Testis (tissue), 3 donors: Measurements from ENCODE around the gene MBTD1. TPM values are rescaled to one million over a fixed set of nuclear protein-coding genes. Genes with fewer than 3 reads are reported as not detected.

Experiments
- DNase-seq: peaks from one replicate; pipeline ENCODE4 v3.0.0-alpha.2; 2019
- H3K27ac ChIP-seq, 2 donors: fragments of 200-600 bp; sonication (generic); one replicate each; pipeline ENCODE4 v1.5.1; 2019
- H3K27me3 ChIP-seq: fragments of 200-600 bp; sonication (generic); one replicate; pipeline ENCODE4 v1.5.1; 2019
- H3K36me3 ChIP-seq: fragments of 200-600 bp; sonication (generic); one replicate; pipeline ENCODE4 v1.5.1; 2017; ENCODE audit warnings: low read depth; ENCODE audit errors: missing control alignments
- H3K4me1 ChIP-seq: fragments of 200-600 bp; sonication (generic); one replicate; pipeline ENCODE4 v1.5.1; 2019
- H3K4me3 ChIP-seq, 2 donors: fragments of 200-600 bp; sonication (generic); one replicate each; pipeline ENCODE4 v1.5.1; 2017 to 2019
- H3K9me3 ChIP-seq: fragments of 200-600 bp; sonication (generic); one replicate; pipeline ENCODE4 v1.5.1; 2017
- POLR2A ChIP-seq: fragments of 450-650 bp; IDR thresholded peaks from one replicate; pipeline ENCODE4 v1.6.1; 2017; ENCODE audit warnings: antibody characterized with exemption, mild to moderate bottlenecking, moderate library complexity
- WGBS, 2 donors: methylation state at CpG; one replicate each; pipeline ENCODE4 v1.1.5; 2018; 5-methylcytosine and 5-hydroxymethylcytosine counted together
- intact Hi-C: fragments of 100-400 bp; cut with DNase I; formaldehyde crosslinking; loops from one replicate; pipeline ENCODE4 v1.15.1; 2023; ENCODE audit warnings: low total_unique reads
- polyA plus RNA-seq: library from polyadenylated mRNA; stranded (reverse); fragments of 350-450 nt; fragmentation: Illumina TruSeq; extraction: RNeasy Lipid Tissue Mini Kit (QIAGEN cat#74804); gene quantifications from one replicate; pipeline ENCODE4 v1.2.3, GENCODE V29; 2014; ENCODE audit warnings: low read depth, low replicate concordance; ENCODE audit not compliant: insufficient read depth
- total RNA-seq, 2 donors: library from RNA; depleted of rRNA; stranded (reverse); fragments of >200 nt; gene quantifications; one replicate each; pipeline ENCODE4 v1.2.3, GENCODE V29; 2016
- TF ChIP-seq, protein P1 (sequence below), 3 experiments: fragments of 450-650 bp in 2 of 3; fragments of 200-600 bp in 1 of 3; sonication (generic) in 1 of 3; IDR thresholded peaks; one replicate each; pipeline ENCODE4 v1.5.1; 2016 to 2019; ENCODE audit warnings: antibody characterized with exemption in 3 of 3, mild to moderate bottlenecking in 2 of 3, moderate library complexity in 1 of 3

MBTD1 gene
- total and polyA plus RNA-seq, 3 donors from 2014 or later: 49.1 to 68.3 (median 55.2) TPM

DNA sequence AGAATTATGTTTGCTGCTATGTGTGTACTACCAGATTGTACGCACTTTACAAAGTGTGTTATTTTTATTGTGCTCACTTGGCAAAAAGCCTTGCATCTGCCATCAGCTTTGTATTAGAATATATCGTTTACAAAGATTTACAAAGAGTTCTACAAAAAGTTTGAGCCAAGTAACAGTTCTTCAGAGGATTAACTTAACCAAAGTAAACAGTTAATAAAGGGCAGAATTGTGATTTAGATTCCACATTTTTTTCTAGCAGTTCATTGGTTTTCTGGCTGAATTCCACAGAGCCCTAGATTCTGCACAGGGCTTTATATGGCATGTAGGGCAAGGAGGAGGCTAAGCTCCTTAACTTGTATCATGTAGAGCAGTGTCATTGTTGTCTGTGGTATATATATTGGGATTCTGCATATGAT, 29.9 kb upstream of the MBTD1 start:
- no peak overlapping the region for H3K4me3 ChIP-seq
- no peaks in the 10 kb centered on the region for H3K4me1 ChIP-seq
- WGBS, 2 donors: 87 to 91% methylated on average over 2 of the region's 2 CpGs
- TF ChIP-seq, protein P1, sequence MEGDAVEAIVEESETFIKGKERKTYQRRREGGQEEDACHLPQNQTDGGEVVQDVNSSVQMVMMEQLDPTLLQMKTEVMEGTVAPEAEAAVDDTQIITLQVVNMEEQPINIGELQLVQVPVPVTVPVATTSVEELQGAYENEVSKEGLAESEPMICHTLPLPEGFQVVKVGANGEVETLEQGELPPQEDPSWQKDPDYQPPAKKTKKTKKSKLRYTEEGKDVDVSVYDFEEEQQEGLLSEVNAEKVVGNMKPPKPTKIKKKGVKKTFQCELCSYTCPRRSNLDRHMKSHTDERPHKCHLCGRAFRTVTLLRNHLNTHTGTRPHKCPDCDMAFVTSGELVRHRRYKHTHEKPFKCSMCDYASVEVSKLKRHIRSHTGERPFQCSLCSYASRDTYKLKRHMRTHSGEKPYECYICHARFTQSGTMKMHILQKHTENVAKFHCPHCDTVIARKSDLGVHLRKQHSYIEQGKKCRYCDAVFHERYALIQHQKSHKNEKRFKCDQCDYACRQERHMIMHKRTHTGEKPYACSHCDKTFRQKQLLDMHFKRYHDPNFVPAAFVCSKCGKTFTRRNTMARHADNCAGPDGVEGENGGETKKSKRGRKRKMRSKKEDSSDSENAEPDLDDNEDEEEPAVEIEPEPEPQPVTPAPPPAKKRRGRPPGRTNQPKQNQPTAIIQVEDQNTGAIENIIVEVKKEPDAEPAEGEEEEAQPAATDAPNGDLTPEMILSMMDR (IDR thresholded peaks at IDR 0.05): no peak
- no peak for TF ChIP-seq POLR2A
- H3K36me3 ChIP-seq: no peaks in the 10 kb centered on the region
- intact Hi-C loops: no loop called here
- no peak for DNase-seq
- H3K27me3 ChIP-seq: no peaks in the 10 kb centered on the region
- no peaks in the 10 kb centered on the region for H3K9me3 ChIP-seq
- H3K27ac ChIP-seq: no peak overlapping the region

GRCh38 chr17:51287412-51287811, 27.6 kb upstream of the MBTD1 start:
- H3K36me3 ChIP-seq: no peaks in the 10 kb centered on the region
- no peak overlapping the region for H3K27ac ChIP-seq
- TF ChIP-seq, protein P1 (IDR thresholded peaks at IDR 0.05): no peak
- TF ChIP-seq POLR2A: no peak
- H3K9me3 ChIP-seq: no peaks in the 10 kb centered on the region
- DNase-seq: no peak
- H3K27me3 ChIP-seq: no peaks in the 10 kb centered on the region
- intact Hi-C loops: no loop called here
- H3K4me1 ChIP-seq: no peaks in the 10 kb centered on the region
- no peak overlapping the region for H3K4me3 ChIP-seq
- 91 to 95% methylated on average over 1 of the region's 1 CpG for WGBS, 2 donors

GRCh38 chr17:51279183-51279582, 19.3 kb upstream of the MBTD1 start:
- Histone ChIP-seq H3K36me3 (no peaks in the 10 kb centered on the region), H3K27ac (no peak overlapping the region), H3K4me1 (no peaks in the 10 kb centered on the region), H3K9me3 (no peaks in the 10 kb centered on the region), H3K27me3 (no peaks in the 10 kb centered on the region), H3K4me3 (no peak overlapping the region)
- no peak for DNase-seq
- intact Hi-C loops: no loop called here
- TF ChIP-seq POLR2A: no peak
- TF ChIP-seq, protein P1 (IDR thresholded peaks at IDR 0.05): no peak

GRCh38 chr17:51275381-51275780, 15.5 kb upstream of the MBTD1 start:
- H3K4me3 ChIP-seq: no peak overlapping the region
- DNase-seq: no peak
- H3K4me1 ChIP-seq: no peaks in the 10 kb centered on the region
- 92 to 94% methylated on average over 1 of the region's 1 CpG for WGBS, 2 donors
- H3K27me3 ChIP-seq: no peaks in the 10 kb centered on the region
- intact Hi-C loops: no loop called here
- TF ChIP-seq, protein P1 (IDR thresholded peaks at IDR 0.05): no peak
- no peak for TF ChIP-seq POLR2A
- H3K9me3 ChIP-seq: no peaks in the 10 kb centered on the region
- H3K27ac ChIP-seq: no peak overlapping the region
- no peaks in the 10 kb centered on the region for H3K36me3 ChIP-seq

DNA sequence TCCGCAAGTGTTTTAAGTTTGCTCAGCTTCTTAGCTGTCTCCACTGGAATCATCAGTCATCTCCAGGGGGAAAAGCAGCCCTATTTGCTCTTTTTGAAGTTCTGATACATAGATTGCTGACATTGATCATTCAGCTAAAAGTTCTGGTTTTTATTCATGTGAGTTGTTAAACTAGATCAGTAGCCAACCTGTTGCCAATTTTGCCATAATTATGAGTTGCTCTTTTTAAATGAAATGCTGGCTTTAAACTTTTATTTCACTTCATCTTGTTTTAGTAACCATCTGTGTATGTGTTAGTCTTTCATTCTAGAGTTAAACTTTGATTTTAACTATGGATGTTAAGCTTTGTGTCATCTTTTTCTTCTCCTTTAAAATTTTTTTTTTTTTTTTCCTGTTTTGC, 13.0 kb upstream of the MBTD1 start:
- no peaks in the 10 kb centered on the region for H3K9me3 ChIP-seq
- no peaks in the 10 kb centered on the region for H3K27me3 ChIP-seq
- TF ChIP-seq, protein P1 (IDR thresholded peaks at IDR 0.05): no peak
- no peak for TF ChIP-seq POLR2A
- H3K36me3 ChIP-seq: no peaks in the 10 kb centered on the region
- DNase-seq: no peak
- H3K4me1 ChIP-seq: no peaks in the 10 kb centered on the region
- no peak overlapping the region for H3K27ac ChIP-seq
- intact Hi-C loops: no loop called here
- no peak overlapping the region for H3K4me3 ChIP-seq
- 96 to 100% methylated on average over 1 of the region's 1 CpG for WGBS, 2 donors
